Measurements from ENCODE around the gene NAPSA. TPM values are rescaled to one million over a fixed set of nuclear protein-coding genes. Genes with fewer than 3 reads are reported as not detected.
A peak's percentile ranks its signal among the peaks of the same experiment; 100 is the strongest.

The NAPSA gene
- total and polyA plus RNA-seq, 10 of the 15 experiments (the other 5 are each of a cell fraction or from before 2014, with no cell fraction given), result 6.7 to 45.4 (median 17.1) TPM

GRCh38 chr19:50376166-50377050, 11.0 kb upstream of the NAPSA start, which contains the start of gene NR1H2:
NR1H2 (plus strand) TSS chr19:50376457; CDS start chr19:50377606, 1,149 bp downstream.
- ChIA-PET POLR2A (interaction anchor here (0.5 to 2.1 kb wide), 9 partner anchors 8 to 84 kb away, joined by 3 to 10 read pairs (median 4); partner anchors contain the start of genes POLD1 and SPIB), SMC1A (ENCODE audit: uncharacterized antibody, unreplicated experiment) (interaction anchor here (0.7 to 2.3 kb wide), 8 partner anchors 9 to 407 kb away, joined by 3 to 16 read pairs (median 4); partner anchors contain the start of gene POLD1), RAD21 (ENCODE audit: unreplicated experiment) (interaction anchor here (1.0 to 1.6 kb wide), 5 partner anchors 19 to 86 kb away, joined by 3 to 8 read pairs (median 4); no protein-coding TSS in a partner anchor), CTCF (interaction anchor here (0.6 to 2.4 kb wide), 8 partner anchors 10 to 180 kb away, joined by 3 to 11 read pairs (median 5); partner anchors contain the start of genes KCNC3 and NAPSA)
- Histone ChIP-seq H3K4me1 (ENCODE audit: control insufficient read depth, insufficient read depth, low read length) (peaks cover 7% of the 10 kb centered on the region; the same call in 1 of the 2 replicates), H3K27ac (ENCODE audit: control insufficient read depth, insufficient read depth) (peak within 1 kb of the TSS; percentile 94), H3K9ac (ENCODE audit: control insufficient read depth, insufficient read depth, low read length) (peak within 1 kb of the TSS; percentile 91), H3K27me3 (replicated peaks in 1 of 2; ENCODE audit: control insufficient read depth in 2 of 2, insufficient read depth in 2 of 2, low read length in 1 of 2) (no peaks in the 10 kb centered on the region), H2AFZ (ENCODE audit: control insufficient read depth, low read depth, low read length) (peak within 1 kb of the TSS; percentile 86), H4K20me1 (ENCODE audit: control insufficient read depth, insufficient read depth) (no peaks in the 10 kb centered on the region), H3K36me3 (ENCODE audit: control insufficient read depth in 2 of 2, insufficient read depth in 2 of 2, low read length in 1 of 2) (peaks cover 5 to 16% of the 10 kb centered on the region in 2 experiments; a peak in 3 of 4 replicates), H3K4me2 (ENCODE audit: control insufficient read depth, insufficient read depth) (peak within 1 kb of the TSS; percentile 71), H3K79me2 (ENCODE audit: control insufficient read depth, insufficient read depth, low read length) (peaks cover 5% of the 10 kb centered on the region), H3K4me3 (peak within 1 kb of the TSS; percentile 79), H3K9me3 (replicated peaks; ENCODE audit: control insufficient read depth, insufficient read depth, low read length) (no peaks in the 10 kb centered on the region)
- peak; percentile 98 for FAIRE-seq
- WGBS (ENCODE audit: insufficient coverage, insufficient replicate concordance, low lambda C conversion rate, missing lambda C conversion rate), result under 1% methylated on average over 48 of the region's 67 CpGs
- no TSS peak for BruUV-seq (replicated peaks)
- intact Hi-C loops (cut with micrococcal nuclease; ENCODE audit: unreplicated experiment), result no loop called here
- DNase-seq (ENCODE audit: low read depth, low spot score), result peak; percentile 90
- in situ Hi-C loops (cut with MboI), result no loop called here
- ATAC-seq, result peak; percentile 95
- TF ChIP-seq KLF5 (IDR thresholded peaks at IDR 0.05; ENCODE audit: partially characterized antibody), result peak; percentile 94
- TF ChIP-seq MTA3 (IDR thresholded peaks at IDR 0.05; ENCODE audit: borderline replicate concordance, low read length), result no peak; the same call in 1 of the 2 replicates
- TF ChIP-seq RB1 (IDR thresholded peaks at IDR 0.05; ENCODE audit: borderline replicate concordance), result peak; percentile 65
- peak; percentile 85 for TF ChIP-seq POLR2AphosphoS5 (IDR thresholded peaks at IDR 0.05; ENCODE audit: low read length)
- peak; percentile 96 for TF ChIP-seq CREM (IDR thresholded peaks at IDR 0.05; ENCODE audit: low read depth)
- TF ChIP-seq CHD4 (IDR thresholded peaks at IDR 0.05), result no peak
- TF ChIP-seq TBL1XR1 (IDR thresholded peaks at IDR 0.05; ENCODE audit: low read depth, low read length), result peak; percentile 76
- TF ChIP-seq HSF1 (IDR thresholded peaks at IDR 0.05; ENCODE audit: low read depth, low read length), result peak; percentile 65; the same call in 1 of the 2 replicates
- no peak for TF ChIP-seq PRDM15 (CRISPR knock-in tag; IDR thresholded peaks at IDR 0.05)
- TF ChIP-seq, protein P1, sequence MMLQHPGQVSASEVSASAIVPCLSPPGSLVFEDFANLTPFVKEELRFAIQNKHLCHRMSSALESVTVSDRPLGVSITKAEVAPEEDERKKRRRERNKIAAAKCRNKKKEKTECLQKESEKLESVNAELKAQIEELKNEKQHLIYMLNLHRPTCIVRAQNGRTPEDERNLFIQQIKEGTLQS (IDR thresholded peaks at IDR 0.05; ENCODE audit: borderline replicate concordance, extremely low read depth, low read depth, low read length), result no peak
- TF ChIP-seq PML (IDR thresholded peaks at IDR 0.05; ENCODE audit: low read length), result peak; percentile 91; the same call in 1 of the 2 replicates
- no peak for TF ChIP-seq TARDBP (IDR thresholded peaks at IDR 0.05; ENCODE audit: borderline replicate concordance)
- peak; percentile 96 for TF ChIP-seq NBN (IDR thresholded peaks at IDR 0.05)
- no peak for TF ChIP-seq RFX5 (IDR thresholded peaks at IDR 0.05; ENCODE audit: low read depth, low read length)

Data from GM12878 (cell line).